H1 (cell line): ENCODE results near the gene COL8A1. TPM values are rescaled to one million over a fixed set of nuclear protein-coding genes. Genes with fewer than 3 reads are reported as not detected.

Experiments
- RXRA ChIP-seq: IDR thresholded peaks from 2 replicates; pipeline ENCODE4 v1.6.1; 2011; ENCODE audit warnings: low read depth, mild to moderate bottlenecking, low read length, moderate library complexity; ENCODE audit not compliant: insufficient read depth
- polyA plus RNA-seq, 7 experiments: library from polyadenylated mRNA; depleted of rRNA in 3 of 7; stranded (reverse) in 5 of 7; unstranded in 2 of 7; fragments of >200 nt in 5 of 7; fragments of 200-250 nt in 2 of 7; gene quantifications; 1 replicate in 5 of 7; 2 replicates in 1 of 7; 4 replicates in 1 of 7; pipeline versions ENCODE4 v1.2.1 to v1.2.3, GENCODE V29; 2011 to 2013; ENCODE audit warnings: missing spikeins in 2 of 7, mixed read lengths in 2 of 7
- total RNA-seq: library from RNA; stranded (reverse); fragmentation: NEBNext Ultra II Directional; extraction: Animal tissue kit (Norgen Biotek cat#: 25700); gene quantifications from 2 replicates; pipeline ENCODE4 v1.2.1, GENCODE V29; 2021

Gene COL8A1
- total and polyA plus RNA-seq, 2 of the 8 experiments (the other 6 are each of a cell fraction or from before 2014, with no cell fraction given), result 0.21 to 1.2 TPM

DNA sequence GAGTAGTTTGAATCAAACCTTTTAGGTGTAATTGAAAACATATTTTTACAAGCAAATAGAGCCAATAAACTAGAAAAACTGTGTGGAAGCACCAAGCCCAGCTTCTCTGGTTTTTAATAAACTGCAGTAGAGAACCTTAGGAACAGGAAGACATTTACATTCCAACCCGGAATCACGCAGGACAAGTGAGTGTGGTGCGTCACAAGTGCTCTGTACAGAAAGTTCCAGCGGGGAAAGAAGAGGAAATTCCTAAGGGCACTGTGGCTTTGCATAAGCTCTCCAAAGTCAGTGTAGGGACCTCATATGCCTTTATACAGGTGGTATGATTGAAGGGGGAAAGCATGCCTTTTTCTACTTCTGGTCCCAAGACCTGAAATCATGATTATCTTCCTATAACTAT lies 21.6 kb downstream of the COL8A1 start (continued):
- no peak for TF ChIP-seq RXRA
